Measurements from ENCODE around the gene PFKFB4. TPM values are rescaled to one million over a fixed set of nuclear protein-coding genes. Genes with fewer than 3 reads are reported as not detected.

The PFKFB4 gene
- total RNA-seq, 1 donor from 2014 or later = 12.9 TPM

GRCh38 chr3:48518069-48518468, 38.5 kb downstream of the PFKFB4 start:
- Histone ChIP-seq H3K27me3 (ENCODE audit: low read depth) (no peaks in the 10 kb centered on the region), H3K36me3 (peaks cover 8% of the 10 kb centered on the region), H3K27ac (no peak overlapping the region), H3K9me3 (no peaks in the 10 kb centered on the region), H3K4me1 (no peaks in the 10 kb centered on the region), H3K4me3 (no peak overlapping the region)
- intact Hi-C loops (cut with DNase I) = no loop called here
- ATAC-seq = peak in 1 of 2 donors; percentile 4
- DNase-seq = peak; percentile 23
- TF ChIP-seq CTCF (IDR thresholded peaks at IDR 0.05) = no peak

- Histone ChIP-seq H3K27ac (no peak overlapping the region), H3K9me3 (no peaks in the 10 kb centered on the region), H3K4me1 (no peaks in the 10 kb centered on the region), H3K36me3 (peaks cover 8% of the 10 kb centered on the region), H3K27me3 (ENCODE audit: low read depth) (no peaks in the 10 kb centered on the region), H3K4me3 (no peak overlapping the region)
- ATAC-seq = no peak
- no peak for DNase-seq
- intact Hi-C loops (cut with DNase I) = no loop called here
- TF ChIP-seq CTCF (IDR thresholded peaks at IDR 0.05) = no peak
Observed at GRCh38 chr3:48516571-48516970, 40.0 kb downstream of the PFKFB4 start.

- no peak for TF ChIP-seq CTCF (IDR thresholded peaks at IDR 0.05)
- Histone ChIP-seq H3K4me3 (no peak overlapping the region), H3K27ac (no peak overlapping the region), H3K9me3 (no peaks in the 10 kb centered on the region), H3K36me3 (peaks cover 4% of the 10 kb centered on the region), H3K27me3 (ENCODE audit: low read depth) (no peaks in the 10 kb centered on the region), H3K4me1 (no peaks in the 10 kb centered on the region)
- intact Hi-C loops (cut with DNase I) = no loop called here
- DNase-seq = peak; percentile 6
- ATAC-seq = no peak
Observed at GRCh38 chr3:48514431-48515227, 42.0 kb downstream of the PFKFB4 start.

- Histone ChIP-seq H3K4me3 (no peak overlapping the region), H3K4me1 (peaks cover 8% of the 10 kb centered on the region), H3K36me3 (no peaks in the 10 kb centered on the region), H3K27me3 (ENCODE audit: low read depth) (no peaks in the 10 kb centered on the region), H3K9me3 (no peaks in the 10 kb centered on the region), H3K27ac (no peak overlapping the region)
- TF ChIP-seq CTCF (IDR thresholded peaks at IDR 0.05) = no peak
- DNase-seq = no peak
- ATAC-seq = no peak
- intact Hi-C loops (cut with DNase I) = no loop called here
Observed at GRCh38 chr3:48511551-48511950, 45.1 kb downstream of the PFKFB4 start.

DNA sequence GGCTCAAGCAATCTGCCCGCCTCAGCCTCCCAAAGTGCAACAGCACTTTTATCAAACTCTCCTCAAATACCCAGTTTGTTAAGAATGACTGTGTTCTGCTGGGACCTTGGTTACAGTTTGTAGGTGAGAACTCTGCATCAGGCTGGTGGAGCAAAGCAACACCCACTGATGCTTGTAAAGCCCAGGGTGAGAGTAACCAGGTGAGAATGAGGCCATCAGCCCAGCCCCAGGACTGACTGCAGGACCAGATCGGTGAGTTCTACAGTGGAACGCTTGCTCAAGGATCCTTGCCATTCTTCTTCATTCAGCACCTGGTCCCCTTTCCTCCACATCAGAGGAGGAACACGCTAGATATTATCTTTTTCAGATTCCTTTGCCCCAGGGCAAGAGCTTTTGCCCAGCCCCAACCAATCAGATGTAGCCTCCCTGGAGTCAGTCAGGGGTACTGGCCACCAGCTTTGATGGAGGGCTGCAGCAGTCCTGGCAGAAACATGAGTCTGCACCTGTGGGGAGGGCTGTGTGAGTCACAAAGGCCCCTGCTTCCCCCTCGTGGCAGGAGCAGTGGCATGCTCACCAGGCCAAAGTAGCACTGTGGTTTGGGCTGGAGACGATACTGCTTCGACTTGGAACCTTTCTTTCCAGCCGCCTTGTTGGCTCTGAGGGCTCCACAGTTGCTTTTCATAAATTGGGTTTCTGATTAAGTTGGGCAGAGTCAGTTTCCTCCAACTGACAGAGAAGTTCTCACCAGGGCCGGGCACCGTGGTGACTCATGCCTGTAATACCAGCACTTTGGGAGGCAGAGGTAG, 49.1 kb downstream of the PFKFB4 start:
- DNase-seq = peak; percentile 65
- Histone ChIP-seq H3K9me3 (no peaks in the 10 kb centered on the region), H3K4me3 (no peak overlapping the region), H3K27me3 (ENCODE audit: low read depth) (no peaks in the 10 kb centered on the region), H3K4me1 (peaks cover 31% of the 10 kb centered on the region), H3K36me3 (no peaks in the 10 kb centered on the region), H3K27ac (no peak overlapping the region)
- TF ChIP-seq CTCF (IDR thresholded peaks at IDR 0.05) = peak; percentile 60
- intact Hi-C loops (cut with DNase I) = no loop called here
- peak; percentile 42 to 63 for ATAC-seq

Measured in lower lobe of right lung (tissue), 2 donors.